Keratinocyte (primary cell): ENCODE results near the gene TUBB3. TPM values are rescaled to one million over a fixed set of nuclear protein-coding genes. Genes with fewer than 3 reads are reported as not detected.

Experiments used
- DNase-seq: peaks from one replicate; pipeline ENCODE4 v3.0.0-alpha.2; 2011; ENCODE audit warnings: low read depth, missing footprints, low spot score
- FAIRE-seq: peaks from 2 replicates; lab custom pipeline; 2011; peaks lifted over from hg19 to GRCh38; lab: Jason Lieb, UNC
- H2AFZ ChIP-seq: 2 replicates; pipeline ENCODE4 v1.6.0; 2012; ENCODE audit warnings: low read length, control low read depth, inconsistent platforms; ENCODE audit not compliant: control insufficient read depth
- H3K27ac ChIP-seq: 2 replicates; pipeline ENCODE4 v1.5.1; 2011; ENCODE audit warnings: low read length; ENCODE audit not compliant: control insufficient read depth, insufficient read depth
- H3K27me3 ChIP-seq: 3 replicates; pipeline ENCODE4 v1.6.0; 2011; ENCODE audit warnings: low read length; ENCODE audit not compliant: control insufficient read depth, insufficient read depth; ENCODE audit errors: extremely low read depth
- H3K36me3 ChIP-seq, 2 experiments: 2 replicates in 1 of 2; 3 replicates in 1 of 2; pipeline ENCODE4 v1.5.1; 2011; ENCODE audit warnings: low read length in 2 of 2, mild to moderate bottlenecking in 1 of 2; ENCODE audit not compliant: control insufficient read depth in 2 of 2, insufficient read depth in 2 of 2; ENCODE audit errors: extremely low read depth in 1 of 2
- H3K4me1 ChIP-seq: 3 replicates; pipeline ENCODE4 v1.5.1; 2011; ENCODE audit warnings: low read length; ENCODE audit not compliant: control insufficient read depth, insufficient read depth; ENCODE audit errors: extremely low read depth
- H3K4me2 ChIP-seq: 3 replicates; pipeline ENCODE4 v1.6.0; 2011; ENCODE audit warnings: low read depth, low read length; ENCODE audit not compliant: control insufficient read depth, insufficient read depth; ENCODE audit errors: extremely low read depth
- H3K4me3 ChIP-seq, 3 experiments: fragments of 200-600 bp in 1 of 3; sonication (generic) in 1 of 3; 2 replicates in 2 of 3; 3 replicates in 1 of 3; pipeline ENCODE4 v1.5.1; 2011 to 2016; ENCODE audit warnings: low read length in 3 of 3, mild to moderate bottlenecking in 3 of 3, control low read depth in 2 of 3, inconsistent platforms in 1 of 3, low read depth in 1 of 3, mixed read lengths in 1 of 3, mixed run types in 1 of 3, moderate library complexity in 1 of 3; ENCODE audit not compliant: control insufficient read depth in 2 of 3, insufficient read depth in 2 of 3; ENCODE audit errors: extremely low read depth in 1 of 3
- H3K79me2 ChIP-seq: 2 replicates; pipeline ENCODE4 v1.6.0; 2012; ENCODE audit warnings: low read length; ENCODE audit not compliant: control insufficient read depth, insufficient read depth
- H3K9ac ChIP-seq: 3 replicates; pipeline ENCODE4 v1.6.0; 2011; ENCODE audit warnings: low read length; ENCODE audit not compliant: control insufficient read depth, insufficient read depth; ENCODE audit errors: extremely low read depth
- H3K9me1 ChIP-seq: 3 replicates; pipeline ENCODE4 v1.6.0; 2011; ENCODE audit warnings: low read length; ENCODE audit not compliant: control insufficient read depth, insufficient read depth; ENCODE audit errors: extremely low read depth
- H3K9me3 ChIP-seq: 2 replicates; pipeline ENCODE4 v1.5.1; 2012; ENCODE audit warnings: low read depth, low read length; ENCODE audit not compliant: control insufficient read depth
- H4K20me1 ChIP-seq: 3 replicates; pipeline ENCODE4 v1.6.0; 2011; ENCODE audit warnings: low read length; ENCODE audit not compliant: control insufficient read depth, insufficient read depth; ENCODE audit errors: extremely low read depth
- EZH2 ChIP-seq: IDR thresholded peaks from one replicate; pipeline ENCODE4 v1.6.1; 2012; ENCODE audit warnings: inconsistent platforms, mild to moderate bottlenecking, low read length, moderate library complexity
- dilution Hi-C: fragments of 300-500 bp; cut with MboI; formaldehyde crosslinking; loops from one replicate; pipeline ENCODE4 v1.7.0; 2020; ENCODE audit warnings: low sequenced_read_pairs; ENCODE audit not compliant: extremely low pct_ligation_motif_present
- polyA plus RNA-seq, 5 experiments: library from polyadenylated mRNA; depleted of rRNA in 3 of 5; stranded (reverse) in 3 of 5; stranded (forward) in 1 of 5; unstranded in 1 of 5; fragments of >200 nt; gene quantifications; 1 replicate in 1 of 5; 2 replicates in 3 of 5; 3 replicates in 1 of 5; pipeline versions ENCODE4 v1.2.1 to v1.2.3, GENCODE V29; 2011 to 2012; ENCODE audit warnings: missing spikeins in 2 of 5, low read depth in 1 of 5, low replicate concordance in 1 of 5
- TF ChIP-seq, protein P1 (sequence below), 3 experiments: IDR thresholded peaks in 1 of 3; conservative IDR thresholded peaks in 1 of 3; optimal IDR thresholded peaks in 1 of 3; 2 replicates in 2 of 3; 3 replicates in 1 of 3; pipeline versions ENCODE3 to v1.5.1; 2011; ENCODE audit warnings: low read length in 3 of 3, mild to moderate bottlenecking in 3 of 3, moderate library complexity in 2 of 3, control low read depth in 1 of 3, inconsistent platforms in 1 of 3; ENCODE audit not compliant: insufficient read depth in 2 of 3; ENCODE audit errors: extremely low read depth in 1 of 3

The TUBB3 gene
- polyA plus RNA-seq, 1 donor (not counting 4 experiments of a cell fraction or from before 2014, with no cell fraction given) = 34.0 TPM

DNA sequence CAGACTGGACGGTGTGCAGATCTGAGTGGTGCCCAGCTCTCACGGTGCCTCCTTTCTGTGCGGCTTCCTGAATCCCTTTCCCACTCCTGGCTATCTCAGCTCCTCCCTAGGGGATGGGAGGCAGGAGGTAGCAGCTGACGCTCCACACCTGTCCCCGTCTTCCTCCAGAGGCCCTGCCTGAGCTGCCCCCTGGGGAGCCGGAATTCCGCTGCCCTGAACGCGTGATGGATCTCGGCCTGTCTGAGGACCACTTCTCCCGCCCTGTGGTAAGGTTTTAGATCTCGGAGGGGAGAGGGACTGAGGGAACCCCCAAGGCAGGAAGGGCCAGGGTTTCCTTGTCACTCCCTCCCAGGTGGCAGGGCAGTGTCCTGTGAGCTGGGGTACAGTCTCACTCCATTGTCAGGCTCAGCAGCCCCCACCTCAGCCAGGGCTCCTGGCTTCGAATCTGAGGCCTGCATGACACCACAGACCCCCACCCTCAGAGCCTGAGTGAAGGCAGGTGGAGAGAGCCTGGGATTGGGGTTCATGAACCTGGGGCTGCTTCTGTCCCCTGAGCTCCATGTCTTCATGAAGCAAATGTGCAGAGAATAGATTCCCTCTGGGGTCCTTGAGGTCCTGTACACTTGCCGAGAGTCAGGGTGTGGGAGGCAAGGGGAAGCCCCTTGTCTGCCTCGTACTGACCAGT is 32.0 kb downstream of the TUBB3 start:
- Histone ChIP-seq H3K27me3 (no peaks in the 10 kb centered on the region), H3K4me3 (no peak overlapping the region), H3K27ac (no peak overlapping the region), H3K4me2 (no peak overlapping the region), H3K4me1 (no peaks in the 10 kb centered on the region), H3K79me2 (peaks cover 11% of the 10 kb centered on the region), H3K9me3 (no peaks in the 10 kb centered on the region), H2AFZ (no peak overlapping the region), H3K9ac (no peak overlapping the region), H3K36me3 (peaks cover 26 to 34% of the 10 kb centered on the region in 2 experiments), H4K20me1 (no peaks in the 10 kb centered on the region), H3K9me1 (no peaks in the 10 kb centered on the region)
- DNase-seq (no peak), FAIRE-seq (no peak)
- dilution Hi-C loops = no loop called here
- TF ChIP-seq, protein P1, sequence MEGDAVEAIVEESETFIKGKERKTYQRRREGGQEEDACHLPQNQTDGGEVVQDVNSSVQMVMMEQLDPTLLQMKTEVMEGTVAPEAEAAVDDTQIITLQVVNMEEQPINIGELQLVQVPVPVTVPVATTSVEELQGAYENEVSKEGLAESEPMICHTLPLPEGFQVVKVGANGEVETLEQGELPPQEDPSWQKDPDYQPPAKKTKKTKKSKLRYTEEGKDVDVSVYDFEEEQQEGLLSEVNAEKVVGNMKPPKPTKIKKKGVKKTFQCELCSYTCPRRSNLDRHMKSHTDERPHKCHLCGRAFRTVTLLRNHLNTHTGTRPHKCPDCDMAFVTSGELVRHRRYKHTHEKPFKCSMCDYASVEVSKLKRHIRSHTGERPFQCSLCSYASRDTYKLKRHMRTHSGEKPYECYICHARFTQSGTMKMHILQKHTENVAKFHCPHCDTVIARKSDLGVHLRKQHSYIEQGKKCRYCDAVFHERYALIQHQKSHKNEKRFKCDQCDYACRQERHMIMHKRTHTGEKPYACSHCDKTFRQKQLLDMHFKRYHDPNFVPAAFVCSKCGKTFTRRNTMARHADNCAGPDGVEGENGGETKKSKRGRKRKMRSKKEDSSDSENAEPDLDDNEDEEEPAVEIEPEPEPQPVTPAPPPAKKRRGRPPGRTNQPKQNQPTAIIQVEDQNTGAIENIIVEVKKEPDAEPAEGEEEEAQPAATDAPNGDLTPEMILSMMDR (optimal IDR thresholded peaks at IDR 0.05 in 1 of 3, IDR thresholded peaks at IDR 0.05 in 1 of 3, conservative IDR thresholded peaks at IDR 0.05 in 1 of 3; ENCODE audit: extremely low read depth in 1 of 3, insufficient read depth in 2 of 3, low read length in 3 of 3) = no peak
- no peak for TF ChIP-seq EZH2

DNA sequence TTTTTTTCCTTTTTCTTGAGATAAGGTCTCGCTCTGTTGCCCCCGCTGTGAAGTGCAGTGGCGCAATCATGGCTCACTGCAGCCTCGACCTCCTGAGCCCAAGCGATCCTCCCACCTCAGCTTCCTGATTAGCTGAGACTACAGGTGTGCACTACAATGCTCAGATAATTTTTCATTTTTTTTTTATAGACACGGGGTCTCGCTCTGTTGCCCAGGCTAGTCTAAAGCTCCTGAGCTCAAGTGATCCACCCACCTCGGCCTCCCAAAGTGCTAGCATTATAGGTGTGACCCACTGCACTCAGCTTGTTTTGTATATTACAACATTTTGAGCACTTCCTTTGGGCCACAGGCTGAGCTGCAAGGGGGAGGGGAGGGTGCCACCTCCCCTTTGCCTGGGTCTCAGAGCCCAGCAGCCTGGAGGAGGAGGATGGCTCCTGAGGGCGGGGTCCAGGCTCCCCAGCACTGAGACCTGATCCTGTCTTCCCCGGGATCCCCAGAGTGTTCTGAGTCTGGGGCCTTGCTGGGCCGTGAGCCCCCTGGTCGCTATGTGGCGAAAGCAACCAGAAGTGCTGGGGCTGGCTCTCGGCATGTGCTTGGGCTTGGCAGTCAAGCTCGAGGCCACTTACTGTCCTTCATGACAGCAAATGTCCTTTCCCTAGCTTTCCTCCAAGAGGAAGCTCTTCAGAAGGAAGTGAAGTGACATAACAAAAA is 33.5 kb downstream of the TUBB3 start:
- TF ChIP-seq, protein P1 (optimal IDR thresholded peaks at IDR 0.05 in 1 of 3, IDR thresholded peaks at IDR 0.05 in 1 of 3, conservative IDR thresholded peaks at IDR 0.05 in 1 of 3; ENCODE audit: extremely low read depth in 1 of 3, insufficient read depth in 2 of 3, low read length in 3 of 3) = no peak
- TF ChIP-seq EZH2 = no peak
- Histone ChIP-seq H3K36me3 (peaks cover 31 to 40% of the 10 kb centered on the region in 2 experiments), H3K27me3 (no peaks in the 10 kb centered on the region), H3K9me1 (no peaks in the 10 kb centered on the region), H4K20me1 (no peaks in the 10 kb centered on the region), H3K27ac (no peak overlapping the region), H3K9ac (no peak overlapping the region), H3K4me3 (no peak overlapping the region), H3K9me3 (no peaks in the 10 kb centered on the region), H3K4me1 (no peaks in the 10 kb centered on the region), H3K79me2 (peaks cover 11% of the 10 kb centered on the region), H2AFZ (no peak overlapping the region), H3K4me2 (no peak overlapping the region)
- FAIRE-seq = no peak
- DNase-seq = no peak
- dilution Hi-C loops = no loop called here
